GM12878 (cell line): ENCODE results near the gene TBCD. TPM values are rescaled to one million over a fixed set of nuclear protein-coding genes. Genes with fewer than 3 reads are reported as not detected.

Experiments used
- ATAC-seq: fragments of 200-7000 bp; cut with Tn5 transposase; 3 replicates; pipeline ENCODE4 v1.9.1; 2020; ENCODE audit warnings: mild to moderate bottlenecking, moderate library complexity
- BruUV-seq: library from RNA; stranded (reverse); fragments of 400-500 nt; replicated peaks from 2 replicates; lab custom pipeline; 2021; lab: Mats Ljungman, UMichigan
- CTCF ChIA-PET: fragments of 300-600 bp; sonication (Branson Sonifier 250); formaldehyde crosslinking; extraction: SDS; loops from one replicate; lab custom pipeline; 2021; ENCODE audit warnings: inconsistent platforms; lab: Yijun Ruan, JAX
- POLR2A ChIA-PET: fragments of 350-600 bp; formaldehyde crosslinking; extraction: SDS; loops from one replicate; lab custom pipeline; 2021; ENCODE audit warnings: inconsistent platforms; lab: Charles Lee
- RAD21 ChIA-PET: fragments of 300-600 bp; sonication (Branson Sonifier 250); formaldehyde crosslinking; loops from one replicate; lab custom pipeline; 2023; ENCODE audit warnings: antibody characterized with exemption; ENCODE audit not compliant: unreplicated experiment; lab: Charles Lee
- SMC1A ChIA-PET: fragments of 300-600 bp; sonication (Branson Sonifier 250); formaldehyde crosslinking; loops from one replicate; lab custom pipeline; 2023; ENCODE audit not compliant: unreplicated experiment, uncharacterized antibody; lab: Charles Lee
- DNase-seq: peaks from one replicate; pipeline ENCODE4 v3.0.0-alpha.2; 2011; ENCODE audit warnings: low read depth, low spot score
- FAIRE-seq: peaks from 3 replicates; lab custom pipeline; 2011; peaks lifted over from hg19 to GRCh38; lab: Jason Lieb, UNC
- H2AFZ ChIP-seq: 2 replicates; pipeline ENCODE4 v1.6.0; 2011; ENCODE audit warnings: low read depth, low read length, control low read depth; ENCODE audit not compliant: control insufficient read depth
- H3K27ac ChIP-seq: 2 replicates; pipeline ENCODE4 v1.5.1; 2011; ENCODE audit warnings: control low read depth; ENCODE audit not compliant: control insufficient read depth, insufficient read depth
- H3K27me3 ChIP-seq, 2 experiments: replicated peaks in 1 of 2; 2 replicates each; pipeline versions ENCODE4 v1.6.0 to v1.6.1; 2011; ENCODE audit warnings: low read length in 1 of 2; ENCODE audit not compliant: control insufficient read depth in 2 of 2, insufficient read depth in 2 of 2
- H3K36me3 ChIP-seq, 2 experiments: 2 replicates each; pipeline ENCODE4 v1.5.1; 2011; ENCODE audit warnings: low read length in 1 of 2; ENCODE audit not compliant: control insufficient read depth in 2 of 2, insufficient read depth in 2 of 2
- H3K4me1 ChIP-seq: 2 replicates; pipeline ENCODE4 v1.6.1; 2011; ENCODE audit warnings: mild to moderate bottlenecking, low read length, moderate library complexity, mixed read lengths; ENCODE audit not compliant: control insufficient read depth, insufficient read depth
- H3K4me2 ChIP-seq: 2 replicates; pipeline ENCODE4 v1.6.0; 2011; ENCODE audit warnings: control low read depth; ENCODE audit not compliant: control insufficient read depth, insufficient read depth
- H3K4me3 ChIP-seq: fragments of 200-600 bp; sonication (generic); 2 replicates; pipeline ENCODE4 v1.5.1; 2016
- H3K79me2 ChIP-seq: 2 replicates; pipeline ENCODE4 v1.6.0; 2011; ENCODE audit warnings: low read length; ENCODE audit not compliant: control insufficient read depth, insufficient read depth
- H3K9ac ChIP-seq: 2 replicates; pipeline ENCODE4 v1.8.0; 2011; ENCODE audit warnings: low read length, control low read depth, mixed read lengths; ENCODE audit not compliant: control insufficient read depth, insufficient read depth
- H3K9me3 ChIP-seq: replicated peaks from 3 replicates; pipeline ENCODE4 v1.5.1; 2011; ENCODE audit warnings: mild to moderate bottlenecking, low read length; ENCODE audit not compliant: control insufficient read depth, insufficient read depth
- H4K20me1 ChIP-seq: 2 replicates; pipeline ENCODE4 v1.6.0; 2011; ENCODE audit not compliant: control insufficient read depth, insufficient read depth
- EZH2 ChIP-seq: IDR thresholded peaks from 2 replicates; pipeline ENCODE4 v1.6.1; 2012; ENCODE audit warnings: low read depth, mild to moderate bottlenecking, control low read depth, inconsistent platforms, low read length, borderline replicate concordance; ENCODE audit not compliant: control insufficient read depth
- FOXM1 ChIP-seq: IDR thresholded peaks from 2 replicates; pipeline ENCODE4 v1.6.1; 2012; ENCODE audit warnings: low read depth, mild to moderate bottlenecking, inconsistent platforms, low read length, moderate library complexity
- JUND ChIP-seq: IDR thresholded peaks from 2 replicates; pipeline ENCODE4 v1.6.1; 2012; ENCODE audit warnings: low read depth, mild to moderate bottlenecking, low read length, improper control_type of control experiment, moderate library complexity
- MTA2 ChIP-seq: fragments of 450-650 bp; IDR thresholded peaks from 2 replicates; pipeline ENCODE4 v1.6.1; 2016; ENCODE audit warnings: low read depth, mild to moderate bottlenecking, moderate library complexity
- NFYA ChIP-seq: IDR thresholded peaks from 2 replicates; pipeline ENCODE4 v1.6.1; 2011; ENCODE audit warnings: low read depth, mild to moderate bottlenecking, low read length, improper control_type of control experiment, borderline replicate concordance
- PML ChIP-seq: IDR thresholded peaks from 2 replicates; pipeline ENCODE4 v1.6.1; 2012; ENCODE audit warnings: low read length, inconsistent platforms
- RAD51 ChIP-seq: fragments of 450-650 bp; IDR thresholded peaks from 2 replicates; pipeline ENCODE4 v1.6.1; 2016; ENCODE audit warnings: moderate library complexity, mild to moderate bottlenecking, inconsistent platforms
- RB1 ChIP-seq: fragments of 450-650 bp; formaldehyde crosslinking; IDR thresholded peaks from 2 replicates; pipeline ENCODE4 v1.6.1; 2017; ENCODE audit warnings: mild to moderate bottlenecking, borderline replicate concordance
- TARDBP ChIP-seq: IDR thresholded peaks from 2 replicates; pipeline ENCODE4 v1.6.1; 2016; ENCODE audit warnings: borderline replicate concordance
- TCF3 ChIP-seq: IDR thresholded peaks from 2 replicates; pipeline ENCODE4 v1.6.1; 2012; ENCODE audit warnings: low read depth, mild to moderate bottlenecking, low read length, borderline replicate concordance; ENCODE audit not compliant: insufficient read depth
- USF2 ChIP-seq: IDR thresholded peaks from 2 replicates; pipeline ENCODE4 v1.6.1; 2011; ENCODE audit warnings: low read depth, low read length, improper control_type of control experiment, borderline replicate concordance
- WGBS: methylation state at CpG from one replicate; pipeline ENCODE4 v1.1.6; 2016; ENCODE audit warnings: low lambda C conversion rate; ENCODE audit not compliant: insufficient replicate concordance, insufficient coverage; ENCODE audit errors: missing lambda C conversion rate; 5-methylcytosine and 5-hydroxymethylcytosine counted together
- in situ Hi-C: fragments of 300-500 bp; cut with MboI; formaldehyde crosslinking; loops from 9 replicates; pipeline ENCODE4 v1.14.3; 2018; ENCODE audit warnings: mixed read lengths
- intact Hi-C: fragments of 100-400 bp; cut with micrococcal nuclease; formaldehyde crosslinking; loops from one replicate; pipeline ENCODE4 v1.14.2; 2022; ENCODE audit not compliant: unreplicated experiment
- polyA plus RNA-seq, 11 experiments: library from polyadenylated mRNA; depleted of rRNA in 4 of 11; unstranded in 6 of 11; stranded (reverse) in 5 of 11; fragments of >200 nt; fragmentation: Nextera tagmentation in 4 of 11; fragmentation: Illumina TruSeq in 1 of 11; extraction: Ambion mirVana in 4 of 11; extraction: Trizol in 1 of 11; gene quantifications; 1 replicate in 1 of 11; 2 replicates in 10 of 11; pipeline versions ENCODE4 v1.2.1 to v1.2.3, GENCODE V29; 2011 to 2016; ENCODE audit warnings: inconsistent platforms in 2 of 11, missing spikeins in 2 of 11, low read depth in 1 of 11
- total RNA-seq, 4 experiments: library from RNA; depleted of rRNA in 3 of 4; stranded (reverse); fragments of >200 nt in 3 of 4; fragmentation: Illumina TruSeq in 1 of 4; extraction: Trizol in 1 of 4; gene quantifications; 2 replicates each; pipeline versions ENCODE4 v1.2.1 to v1.2.3, GENCODE V29; 2013 to 2021
- TF ChIP-seq, protein P1 (sequence below): IDR thresholded peaks from 2 replicates; pipeline ENCODE4 v1.6.1; 2011; ENCODE audit warnings: low read depth, mild to moderate bottlenecking, low read length, moderate library complexity, borderline replicate concordance; ENCODE audit errors: extremely low read depth
- TF ChIP-seq, protein P2 (sequence below): fragments of 450-650 bp; formaldehyde crosslinking; IDR thresholded peaks from 2 replicates; pipeline ENCODE4 v1.4.0; 2022; ENCODE audit warnings: mild to moderate bottlenecking, moderate library complexity

Gene TBCD
- total and polyA plus RNA-seq, 10 of the 15 experiments (the other 5 are each of a cell fraction or from before 2014, with no cell fraction given) = 10.3 to 114 (median 52.4) TPM

GRCh38 chr17:82900741-82901140 is 148.9 kb downstream of the TBCD start:
- no peaks in the 10 kb centered on the region for H3K9me3 ChIP-seq
- WGBS = 98% methylated on average over 19 of the region's 19 CpGs
- peaks cover 10 to 25% of the 10 kb centered on the region in 2 experiments for H3K36me3 ChIP-seq
- no peak overlapping the region for H3K9ac ChIP-seq
- H3K27ac ChIP-seq = no peak overlapping the region
- ATAC-seq (no peak), FAIRE-seq (no peak), DNase-seq (no peak)
- H3K79me2 ChIP-seq = no peaks in the 10 kb centered on the region
- no TSS peak for BruUV-seq
- H3K4me2 ChIP-seq = no peak overlapping the region
- H3K4me3 ChIP-seq = no peak overlapping the region
- in situ Hi-C loops = no loop called here
- H2AFZ ChIP-seq = no peak overlapping the region
- no peaks in the 10 kb centered on the region for H4K20me1 ChIP-seq
- intact Hi-C loops = no loop called here
- H3K27me3 ChIP-seq = no peaks in the 10 kb centered on the region
- RAD21 ChIA-PET = no interaction called here
- SMC1A ChIA-PET = no interaction called here
- no peaks in the 10 kb centered on the region for H3K4me1 ChIP-seq
- POLR2A ChIA-PET = no interaction called here
- no peak for TF ChIP-seq EZH2
- no peak for TF ChIP-seq MTA2
- no peak for TF ChIP-seq FOXM1
- no peak for TF ChIP-seq NFYA
- TF ChIP-seq TCF3 = no peak
- TF ChIP-seq PML = no peak
- TF ChIP-seq, protein P1, sequence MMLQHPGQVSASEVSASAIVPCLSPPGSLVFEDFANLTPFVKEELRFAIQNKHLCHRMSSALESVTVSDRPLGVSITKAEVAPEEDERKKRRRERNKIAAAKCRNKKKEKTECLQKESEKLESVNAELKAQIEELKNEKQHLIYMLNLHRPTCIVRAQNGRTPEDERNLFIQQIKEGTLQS = no peak
- TF ChIP-seq JUND = no peak
- TF ChIP-seq RB1 = no peak
- TF ChIP-seq TARDBP = no peak
- no peak for TF ChIP-seq USF2
- TF ChIP-seq RAD51 = no peak
- TF ChIP-seq, protein P2, sequence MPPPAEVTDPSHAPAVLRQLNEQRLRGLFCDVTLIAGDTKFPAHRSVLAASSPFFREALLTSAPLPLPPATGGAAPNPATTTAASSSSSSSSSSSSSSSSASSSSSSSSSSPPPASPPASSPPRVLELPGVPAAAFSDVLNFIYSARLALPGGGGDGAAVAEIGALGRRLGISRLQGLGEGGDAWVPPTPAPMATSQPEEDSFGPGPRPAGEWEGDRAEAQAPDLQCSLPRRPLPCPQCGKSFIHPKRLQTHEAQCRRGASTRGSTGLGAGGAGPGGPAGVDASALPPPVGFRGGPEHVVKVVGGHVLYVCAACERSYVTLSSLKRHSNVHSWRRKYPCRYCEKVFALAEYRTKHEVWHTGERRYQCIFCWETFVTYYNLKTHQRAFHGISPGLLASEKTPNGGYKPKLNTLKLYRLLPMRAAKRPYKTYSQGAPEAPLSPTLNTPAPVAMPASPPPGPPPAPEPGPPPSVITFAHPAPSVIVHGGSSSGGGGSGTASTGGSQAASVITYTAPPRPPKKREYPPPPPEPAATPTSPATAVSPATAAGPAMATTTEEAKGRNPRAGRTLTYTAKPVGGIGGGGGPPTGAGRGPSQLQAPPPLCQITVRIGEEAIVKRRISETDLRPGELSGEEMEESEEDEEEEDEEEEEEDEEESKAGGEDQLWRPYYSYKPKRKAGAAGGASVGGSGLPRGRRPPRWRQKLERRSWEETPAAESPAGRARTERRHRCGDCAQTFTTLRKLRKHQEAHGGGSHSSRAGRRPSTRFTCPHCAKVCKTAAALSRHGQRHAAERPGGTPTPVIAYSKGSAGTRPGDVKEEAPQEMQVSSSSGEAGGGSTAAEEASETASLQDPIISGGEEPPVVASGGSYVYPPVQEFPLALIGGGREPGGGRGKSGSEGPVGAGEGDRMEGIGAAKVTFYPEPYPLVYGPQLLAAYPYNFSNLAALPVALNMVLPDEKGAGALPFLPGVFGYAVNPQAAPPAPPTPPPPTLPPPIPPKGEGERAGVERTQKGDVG (CRISPR knock-in tag) = no peak
- CTCF ChIA-PET = no interaction called here
